Bronchial epithelial cell (primary cell): ENCODE results near the gene PRKCZ. TPM values are rescaled to one million over a fixed set of nuclear protein-coding genes. Genes with fewer than 3 reads are reported as not detected.

Experiments
- DNase-seq: peaks from one replicate; pipeline ENCODE4 v3.0.0-alpha.2; 2010; ENCODE audit warnings: low read depth
- FAIRE-seq: peaks from 2 replicates; lab custom pipeline; 2011; peaks lifted over from hg19 to GRCh38; lab: Jason Lieb, UNC
- H3K27me3 ChIP-seq: 2 replicates; pipeline ENCODE4 v1.5.1; 2011; ENCODE audit warnings: low read length; ENCODE audit not compliant: control insufficient read depth, insufficient read depth
- H3K36me3 ChIP-seq: 2 replicates; pipeline ENCODE4 v1.5.1; 2011; ENCODE audit warnings: low read length; ENCODE audit not compliant: control insufficient read depth, insufficient read depth
- H3K4me3 ChIP-seq: 2 replicates; pipeline ENCODE4 v1.5.1; 2011; ENCODE audit warnings: mild to moderate bottlenecking, low read depth, low read length, control low read depth
- total RNA-seq: library from RNA; depleted of rRNA; stranded (reverse); fragments of >200 nt; gene quantifications from 2 replicates; pipeline ENCODE4 v1.2.1, GENCODE V29; 2014
- TF ChIP-seq, protein P1 (sequence below): IDR thresholded peaks from 2 replicates; pipeline ENCODE4 v1.5.1; 2011; ENCODE audit warnings: mild to moderate bottlenecking, moderate library complexity, low read length, control low read depth, inconsistent platforms; ENCODE audit not compliant: insufficient read depth, severe bottlenecking

Gene PRKCZ
- total RNA-seq, 1 donor from 2014 or later = 38.4 TPM

DNA sequence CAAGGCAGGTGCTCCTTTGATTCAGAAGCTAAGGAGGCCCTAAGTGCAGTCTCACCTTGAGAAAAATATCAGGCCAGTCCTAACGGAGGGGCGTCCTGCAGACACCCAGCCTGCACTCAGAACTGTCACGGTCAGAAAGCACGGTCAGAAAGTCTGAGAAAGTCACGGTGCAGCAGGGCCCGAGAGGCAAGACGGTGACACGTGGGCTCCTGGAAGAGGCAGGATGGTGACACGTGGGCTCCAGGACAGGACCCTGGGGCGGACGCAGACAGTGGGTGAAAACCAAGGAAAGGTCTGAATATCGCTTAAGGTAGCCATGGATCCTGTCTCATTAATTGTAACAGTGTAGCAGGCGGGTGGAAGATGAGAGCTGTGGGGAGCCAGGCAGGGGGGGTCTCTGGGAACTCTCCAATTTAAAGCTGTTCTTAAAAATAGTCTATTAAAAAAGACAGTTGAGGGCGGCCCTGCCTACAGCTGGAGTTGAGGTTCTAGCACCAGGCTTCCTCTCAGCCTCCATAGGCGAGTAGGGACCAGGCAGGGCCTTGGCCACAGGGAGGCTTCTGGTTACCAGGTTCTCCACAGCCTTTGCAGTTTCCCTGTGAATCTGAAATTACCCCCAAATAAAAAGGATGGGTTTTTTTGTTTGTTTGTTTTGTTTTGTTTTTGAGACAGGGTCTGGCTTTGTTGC lies 79.2 kb downstream of the PRKCZ start:
- no peak overlapping the region for H3K4me3 ChIP-seq
- DNase-seq (no peak), FAIRE-seq (no peak)
- TF ChIP-seq, protein P1, sequence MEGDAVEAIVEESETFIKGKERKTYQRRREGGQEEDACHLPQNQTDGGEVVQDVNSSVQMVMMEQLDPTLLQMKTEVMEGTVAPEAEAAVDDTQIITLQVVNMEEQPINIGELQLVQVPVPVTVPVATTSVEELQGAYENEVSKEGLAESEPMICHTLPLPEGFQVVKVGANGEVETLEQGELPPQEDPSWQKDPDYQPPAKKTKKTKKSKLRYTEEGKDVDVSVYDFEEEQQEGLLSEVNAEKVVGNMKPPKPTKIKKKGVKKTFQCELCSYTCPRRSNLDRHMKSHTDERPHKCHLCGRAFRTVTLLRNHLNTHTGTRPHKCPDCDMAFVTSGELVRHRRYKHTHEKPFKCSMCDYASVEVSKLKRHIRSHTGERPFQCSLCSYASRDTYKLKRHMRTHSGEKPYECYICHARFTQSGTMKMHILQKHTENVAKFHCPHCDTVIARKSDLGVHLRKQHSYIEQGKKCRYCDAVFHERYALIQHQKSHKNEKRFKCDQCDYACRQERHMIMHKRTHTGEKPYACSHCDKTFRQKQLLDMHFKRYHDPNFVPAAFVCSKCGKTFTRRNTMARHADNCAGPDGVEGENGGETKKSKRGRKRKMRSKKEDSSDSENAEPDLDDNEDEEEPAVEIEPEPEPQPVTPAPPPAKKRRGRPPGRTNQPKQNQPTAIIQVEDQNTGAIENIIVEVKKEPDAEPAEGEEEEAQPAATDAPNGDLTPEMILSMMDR = no peak
- H3K36me3 ChIP-seq = no peaks in the 10 kb centered on the region
- peaks cover 2% of the 10 kb centered on the region for H3K27me3 ChIP-seq

DNA sequence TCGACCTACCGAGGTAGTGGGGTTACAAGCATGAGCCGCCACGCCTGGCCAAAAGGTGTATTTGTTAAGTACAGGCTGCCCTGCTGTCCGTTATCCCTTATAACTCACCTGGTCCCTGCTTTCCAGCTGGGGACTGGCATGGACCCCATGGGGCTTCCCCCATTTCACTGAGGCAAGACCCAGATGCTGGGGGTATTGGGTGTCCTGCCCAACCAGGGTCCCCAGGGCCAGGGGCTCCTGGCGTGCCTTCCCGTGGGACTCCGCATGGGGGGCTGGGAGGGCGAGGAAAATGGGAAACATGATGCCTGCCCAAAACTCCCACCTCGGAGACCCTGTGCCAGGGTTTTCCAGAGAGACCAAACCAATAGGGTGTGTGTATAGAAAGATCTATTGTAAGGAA lies 79.9 kb downstream of the PRKCZ start:
- Histone ChIP-seq H3K4me3 (no peak overlapping the region), H3K27me3 (peaks cover 2% of the 10 kb centered on the region), H3K36me3 (no peaks in the 10 kb centered on the region)
- TF ChIP-seq, protein P1 = no peak
- FAIRE-seq (no peak), DNase-seq (no peak)

DNA sequence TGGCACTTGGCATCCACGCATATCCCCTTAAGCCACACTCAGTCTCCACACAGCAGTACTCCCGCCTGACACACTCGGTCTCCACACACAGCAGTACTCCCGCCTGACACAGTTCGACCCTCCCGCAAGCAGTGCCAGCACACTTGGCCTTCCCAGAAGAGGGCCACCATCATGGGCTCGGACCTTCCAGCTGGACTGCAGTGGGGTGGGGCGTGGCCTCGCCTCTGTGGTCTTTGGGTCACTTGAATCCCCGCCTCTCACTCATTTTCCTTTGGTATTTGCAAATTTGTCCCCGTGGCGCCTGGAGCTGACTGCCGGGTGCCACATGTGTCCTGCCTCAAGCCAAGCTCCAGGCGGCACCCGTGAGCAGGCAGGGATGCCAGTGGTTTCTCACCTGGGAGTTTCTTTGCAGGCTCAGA lies 80.7 kb downstream of the PRKCZ start:
- DNase-seq = no peak
- no peaks in the 10 kb centered on the region for H3K36me3 ChIP-seq
- no peak for FAIRE-seq
- no peak overlapping the region for H3K4me3 ChIP-seq
- H3K27me3 ChIP-seq = peaks cover 2% of the 10 kb centered on the region
- TF ChIP-seq, protein P1 = no peak

DNA sequence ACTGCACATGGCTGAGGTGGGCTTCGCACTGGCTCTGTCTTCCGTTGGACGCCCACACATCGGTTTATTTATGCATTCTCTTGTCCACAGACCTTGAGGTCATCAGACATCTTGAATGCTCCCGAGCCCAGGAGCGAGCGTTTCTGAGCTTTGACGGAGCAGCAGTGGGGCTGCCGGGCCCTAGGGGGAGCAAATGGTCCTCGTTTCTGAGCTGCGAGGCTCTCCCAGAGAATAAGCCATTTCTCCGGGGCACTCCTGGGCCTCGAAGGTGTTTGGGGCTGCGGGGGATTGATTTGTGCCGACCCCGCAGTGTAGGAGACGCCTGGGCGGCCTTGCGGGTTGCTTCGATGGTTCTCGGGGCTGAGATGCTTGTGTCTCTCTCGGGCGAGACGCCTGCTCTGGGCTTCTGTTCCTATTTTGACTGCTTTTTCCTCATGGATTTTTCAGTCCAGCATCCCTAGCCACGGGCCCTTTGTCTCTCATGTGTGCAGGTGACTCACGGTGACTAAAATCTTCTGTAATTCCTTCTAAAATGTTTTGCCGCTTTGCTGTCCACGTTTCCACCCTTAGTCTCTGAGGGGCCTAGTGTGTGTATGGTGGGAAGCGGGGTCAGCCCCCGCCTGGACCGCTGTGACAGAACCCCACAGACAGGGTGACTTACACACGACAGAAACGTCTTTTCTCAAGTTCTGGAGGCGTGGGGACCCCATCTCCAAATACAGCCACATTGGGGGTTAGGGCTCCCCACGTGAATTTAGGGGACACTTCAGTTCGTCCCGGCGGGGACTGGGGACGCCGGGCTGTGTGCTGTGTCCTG lies 82.2 kb downstream of the PRKCZ start:
- Histone ChIP-seq H3K4me3 (peak overlapping the region; percentile 35), H3K36me3 (peaks cover 1% of the 10 kb centered on the region), H3K27me3 (peaks cover 2% of the 10 kb centered on the region)
- no peak for FAIRE-seq
- DNase-seq = peak; percentile 75
- TF ChIP-seq, protein P1 = no peak

DNA sequence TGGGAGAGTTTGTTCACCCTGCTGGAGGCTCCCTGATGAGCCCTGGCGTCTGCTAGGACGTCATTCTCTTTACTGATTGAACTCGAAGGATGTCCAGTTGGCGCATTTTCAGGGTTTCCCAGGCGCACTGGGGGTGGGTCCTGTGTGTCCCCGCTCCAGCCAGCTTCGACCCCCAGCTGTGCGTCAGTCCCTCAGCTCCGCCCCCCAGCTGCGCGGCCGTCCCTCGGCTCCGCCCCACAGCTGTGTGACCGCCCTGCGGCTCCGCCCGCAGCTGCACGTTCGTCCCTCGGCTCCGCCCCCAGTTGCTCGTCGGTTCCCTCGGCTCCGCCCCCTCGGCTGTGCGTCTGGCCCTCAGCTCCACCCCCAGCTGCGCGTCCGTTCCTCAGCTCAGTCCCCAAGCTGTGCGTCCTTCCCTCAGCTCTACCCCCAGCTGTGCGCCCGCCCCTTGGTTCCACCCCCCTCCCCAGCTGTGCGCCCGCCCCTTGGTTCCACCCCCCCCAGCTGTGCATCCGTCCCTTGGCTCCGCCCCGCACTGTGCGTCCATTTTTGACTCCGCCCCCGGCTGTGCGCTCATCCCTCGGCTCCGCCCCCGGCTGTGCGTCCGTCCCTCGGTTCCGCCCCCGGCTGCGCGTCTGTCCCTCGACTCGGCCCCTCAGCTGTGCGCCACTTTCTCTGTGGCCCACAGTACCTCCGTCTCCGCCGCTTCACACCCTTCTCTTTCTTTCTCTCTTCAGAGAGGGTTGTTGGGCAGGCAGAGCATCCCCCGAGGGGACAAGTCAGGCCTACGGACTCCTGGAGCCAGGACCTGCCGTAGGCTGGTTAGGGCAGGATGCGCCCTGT lies 83.0 kb downstream of the PRKCZ start:
- FAIRE-seq (no peak), DNase-seq (peak; percentile 90)
- Histone ChIP-seq H3K27me3 (no peaks in the 10 kb centered on the region), H3K36me3 (peaks cover 3% of the 10 kb centered on the region), H3K4me3 (peak overlapping the region; percentile 35)
- TF ChIP-seq, protein P1 = no peak
